ENCODE results near the gene SLC37A1.

DNA sequence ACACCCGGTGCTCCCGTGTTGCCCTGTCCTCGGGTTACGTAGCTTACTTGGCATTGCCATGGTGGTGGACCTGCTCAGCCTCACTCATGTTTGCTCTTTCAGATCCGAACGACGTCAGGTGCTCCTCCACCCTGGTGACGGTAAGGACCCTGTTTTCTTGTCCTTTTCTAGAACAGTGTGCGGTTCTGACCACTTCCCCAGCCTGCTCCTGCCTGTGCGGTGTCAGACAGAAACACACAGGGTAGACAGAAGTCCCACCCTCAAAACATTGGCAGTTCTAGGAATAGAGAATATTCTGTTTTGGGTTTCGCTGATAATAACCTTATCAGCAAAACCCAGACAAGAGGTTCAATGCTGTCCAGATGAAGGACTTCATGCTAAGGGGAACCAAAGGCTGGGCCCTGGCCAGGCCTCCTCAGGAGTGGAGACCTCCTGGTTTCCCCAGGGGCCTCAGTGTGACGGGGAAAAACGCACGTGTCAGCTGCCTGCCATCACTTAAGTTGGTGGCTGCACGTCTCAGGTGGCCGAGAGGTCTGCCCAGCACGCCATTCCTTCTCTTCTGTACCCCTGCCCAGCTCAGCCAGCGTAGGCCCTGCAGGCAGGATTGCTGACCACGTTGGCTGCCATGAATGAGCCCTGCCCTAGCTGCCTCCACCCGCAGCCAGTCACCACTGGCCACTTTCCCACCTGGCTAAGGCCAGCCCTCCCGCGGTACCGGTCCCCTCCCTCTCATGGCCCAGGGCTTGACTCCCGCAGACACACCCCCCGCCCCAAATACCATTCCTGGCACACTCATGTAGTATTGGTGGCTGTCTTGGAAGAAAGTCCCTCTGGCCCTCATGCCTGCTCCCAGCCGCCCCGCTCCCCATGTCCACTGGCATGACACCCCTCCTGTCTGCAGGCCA, 33.6 kb downstream of the SLC37A1 start:
- TF ChIP-seq, protein P1, sequence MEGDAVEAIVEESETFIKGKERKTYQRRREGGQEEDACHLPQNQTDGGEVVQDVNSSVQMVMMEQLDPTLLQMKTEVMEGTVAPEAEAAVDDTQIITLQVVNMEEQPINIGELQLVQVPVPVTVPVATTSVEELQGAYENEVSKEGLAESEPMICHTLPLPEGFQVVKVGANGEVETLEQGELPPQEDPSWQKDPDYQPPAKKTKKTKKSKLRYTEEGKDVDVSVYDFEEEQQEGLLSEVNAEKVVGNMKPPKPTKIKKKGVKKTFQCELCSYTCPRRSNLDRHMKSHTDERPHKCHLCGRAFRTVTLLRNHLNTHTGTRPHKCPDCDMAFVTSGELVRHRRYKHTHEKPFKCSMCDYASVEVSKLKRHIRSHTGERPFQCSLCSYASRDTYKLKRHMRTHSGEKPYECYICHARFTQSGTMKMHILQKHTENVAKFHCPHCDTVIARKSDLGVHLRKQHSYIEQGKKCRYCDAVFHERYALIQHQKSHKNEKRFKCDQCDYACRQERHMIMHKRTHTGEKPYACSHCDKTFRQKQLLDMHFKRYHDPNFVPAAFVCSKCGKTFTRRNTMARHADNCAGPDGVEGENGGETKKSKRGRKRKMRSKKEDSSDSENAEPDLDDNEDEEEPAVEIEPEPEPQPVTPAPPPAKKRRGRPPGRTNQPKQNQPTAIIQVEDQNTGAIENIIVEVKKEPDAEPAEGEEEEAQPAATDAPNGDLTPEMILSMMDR (IDR thresholded peaks at IDR 0.05) = no peak
- no peak for TF ChIP-seq ZFX (IDR thresholded peaks at IDR 0.05; ENCODE audit: borderline replicate concordance)

All from 22Rv1 (cell line).